Fibroblast of mammary gland (primary cell): ENCODE results near the gene ABCD2.

Experiments used
- DNase-seq: peaks from one replicate; pipeline ENCODE4 v3.0.0-alpha.2; 2010; ENCODE audit warnings: low read depth
- H3K4me3 ChIP-seq: 2 replicates; pipeline ENCODE4 v1.5.1; 2011; ENCODE audit warnings: low read depth, mild to moderate bottlenecking, low read length, moderate library complexity; ENCODE audit not compliant: control insufficient read depth
- CTCF ChIP-seq: conservative IDR thresholded peaks from 2 replicates; pipeline ENCODE4 v1.5.1; 2011; ENCODE audit warnings: low read depth, low read length, inconsistent platforms; ENCODE audit not compliant: control insufficient read depth, insufficient read depth

ABCD2 gene

DNA sequence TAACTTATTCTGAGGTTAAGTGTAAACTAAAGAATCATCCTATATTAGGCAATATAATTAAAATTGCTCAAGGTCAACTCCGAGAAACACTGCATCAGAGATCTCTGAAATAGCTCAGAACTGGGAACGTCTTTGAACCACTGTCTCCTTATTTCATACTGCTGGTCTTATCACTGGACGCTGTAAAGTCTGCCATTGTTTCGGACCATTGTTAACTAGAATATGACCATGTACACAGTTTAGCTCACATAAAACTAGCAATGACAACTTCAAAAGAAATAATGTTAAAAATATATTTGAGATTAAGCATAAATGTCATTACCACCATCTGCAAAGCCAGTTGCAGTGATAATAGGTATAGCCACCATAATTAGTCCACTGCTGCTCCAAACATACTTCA, 2.9 kb downstream of the ABCD2 start:
- no peak for DNase-seq
- H3K4me3 ChIP-seq: no peak overlapping the region
- TF ChIP-seq CTCF: no peak

DNA sequence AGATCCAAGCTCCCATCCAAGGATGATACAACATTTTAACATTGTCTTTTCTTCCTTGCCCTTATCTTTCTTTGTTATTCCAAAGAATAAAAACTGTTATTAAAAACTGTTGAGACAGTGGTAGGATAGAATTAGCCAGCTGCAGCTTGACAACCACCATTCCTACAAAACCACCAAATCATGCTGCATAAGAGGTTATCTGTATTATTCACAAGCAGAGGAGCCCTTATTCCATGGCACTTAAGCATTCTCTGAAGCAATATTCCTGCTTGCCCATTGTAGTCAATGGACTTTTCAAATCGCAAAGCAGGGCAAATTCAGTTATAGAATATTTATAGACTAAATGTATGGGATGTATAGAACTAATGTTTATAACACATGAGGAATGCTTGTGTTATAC, 3.4 kb downstream of the ABCD2 start:
- TF ChIP-seq CTCF: no peak
- no peak for DNase-seq
- no peak overlapping the region for H3K4me3 ChIP-seq

DNA sequence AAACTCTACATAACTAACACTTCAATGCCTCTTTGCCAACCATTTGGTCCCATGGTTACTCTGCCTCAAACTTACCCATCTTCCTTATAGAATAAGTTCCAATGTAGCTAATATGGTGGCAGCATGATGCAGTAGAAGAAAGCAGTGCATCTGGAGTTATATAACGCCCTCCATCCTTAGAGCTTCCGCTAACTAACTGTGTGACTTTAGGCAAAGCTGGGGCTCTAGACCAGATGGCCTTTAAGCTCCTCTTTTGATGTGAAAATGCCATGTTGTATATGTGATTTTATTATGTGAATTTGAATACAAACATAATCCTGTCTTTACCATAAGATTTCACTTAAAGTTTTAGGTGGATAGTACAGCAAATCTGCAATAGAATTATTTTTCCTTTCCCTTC, 6.1 kb downstream of the ABCD2 start:
- DNase-seq: no peak
- H3K4me3 ChIP-seq: no peak overlapping the region
- no peak for TF ChIP-seq CTCF

GRCh38 chr12:39612250-39612649, 7.4 kb downstream of the ABCD2 start:
- no peak for TF ChIP-seq CTCF
- no peak overlapping the region for H3K4me3 ChIP-seq
- no peak for DNase-seq

DNA sequence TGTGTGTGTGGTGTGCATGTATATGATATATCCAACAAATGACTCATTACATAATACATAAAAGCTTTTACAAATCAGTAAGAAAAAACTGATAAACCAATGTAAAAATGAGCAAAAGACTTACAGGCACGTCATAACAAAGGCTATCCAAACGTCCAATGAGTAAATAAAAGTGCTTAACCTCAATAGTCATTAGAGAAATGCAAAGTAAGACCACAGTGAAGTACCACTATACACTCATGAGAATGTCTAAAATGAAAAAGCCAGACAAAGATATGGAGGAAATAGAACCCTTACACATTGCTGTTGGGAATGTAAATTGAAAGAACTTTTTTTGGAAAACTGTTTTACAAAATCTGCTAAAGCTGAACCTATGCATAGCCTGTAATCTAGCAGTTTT, 7.8 kb downstream of the ABCD2 start:
- no peak for DNase-seq
- no peak for TF ChIP-seq CTCF

DNA sequence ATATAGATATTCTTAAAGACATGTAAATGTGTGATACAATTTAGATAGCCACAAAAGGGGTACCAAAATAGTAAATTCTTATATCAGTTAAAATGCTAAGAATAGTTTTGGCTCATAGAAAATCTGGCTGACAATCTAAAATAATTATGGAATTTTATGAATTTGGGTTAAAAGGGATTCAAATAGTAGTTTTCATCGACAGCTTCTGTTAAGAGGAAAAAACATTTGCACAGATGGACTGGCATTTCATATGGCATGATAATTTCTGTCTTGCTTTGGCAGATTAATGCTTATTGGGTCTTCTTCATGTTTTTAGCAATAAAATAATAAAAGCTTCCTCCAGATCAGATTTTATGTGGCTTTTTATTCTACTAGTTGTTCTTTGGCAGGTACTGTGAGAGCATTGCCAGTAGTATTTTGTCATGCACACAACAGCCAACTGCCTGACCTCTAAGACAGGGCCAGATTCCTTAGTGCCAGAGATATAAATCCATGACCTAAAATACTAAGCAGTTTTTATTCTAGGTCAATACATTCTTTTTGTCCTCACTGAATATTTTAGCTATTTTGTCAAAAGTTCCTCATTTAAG, 9.1 kb downstream of the ABCD2 start:
- H3K4me3 ChIP-seq: no peak overlapping the region
- no peak for DNase-seq
- TF ChIP-seq CTCF: no peak

More for the DNA sequence above, 7.8 kb downstream of the ABCD2 start:
- no peak overlapping the region for H3K4me3 ChIP-seq
